HCT116 (cell line): Measurements from ENCODE around the gene LAMB2. TPM values are rescaled to one million over a fixed set of nuclear protein-coding genes. Genes with fewer than 3 reads are reported as not detected.

Experiments
- ATAC-seq: fragments of 200-7000 bp; cut with Tn5 transposase; 2 replicates; pipeline ENCODE4 v1.9.1; 2020; ENCODE audit warnings: mild to moderate bottlenecking, moderate library complexity
- BruUV-seq: library from RNA; stranded (reverse); fragments of 400-500 nt; replicated peaks from 2 replicates; lab custom pipeline; 2021; lab: Mats Ljungman, UMichigan
- CTCF ChIA-PET: fragments of 300-600 bp; sonication (Branson Sonifier 250); formaldehyde crosslinking; loops from one replicate; lab custom pipeline; 2021; ENCODE audit warnings: antibody characterized with exemption; lab: Charles Lee
- POLR2A ChIA-PET: fragments of 300-600, 350-600 bp; sonication (Branson Sonifier 250); formaldehyde crosslinking; loops from one replicate; lab custom pipeline; 2021; ENCODE audit warnings: antibody characterized with exemption; lab: Charles Lee
- RAD21 ChIA-PET, 2 experiments: fragments of 300-600 bp; sonication (Branson Sonifier 250); formaldehyde crosslinking; loops; one replicate each; lab custom pipeline; 2023; ENCODE audit warnings: low total read pairs in 2 of 2; ENCODE audit not compliant: uncharacterized antibody in 2 of 2, unreplicated experiment in 2 of 2, low non-redundant PET in 1 of 2; lab: Charles Lee
- DNase-seq: peaks from one replicate; pipeline ENCODE4 v3.0.0-alpha.2; 2010; ENCODE audit warnings: low read depth, low spot score
- H2AFZ ChIP-seq: fragments of 200-600 bp; shearing (Covaris generic), sonication (generic); 2 replicates; pipeline ENCODE4 v1.6.1; 2017; ENCODE audit warnings: low read depth, mixed run types, mixed read lengths, antibody characterized with exemption, low read length; ENCODE audit not compliant: poor library complexity, severe bottlenecking
- H3K27ac ChIP-seq: 2 replicates; pipeline ENCODE4 v1.5.1; 2012; ENCODE audit warnings: low read depth, low read length
- H3K27me3 ChIP-seq: fragments of 200-600 bp; sonication (generic); 2 replicates; pipeline ENCODE4 v1.6.1; 2016; ENCODE audit warnings: mixed run types, low read length, mixed read lengths; ENCODE audit not compliant: insufficient read depth
- H3K36me3 ChIP-seq, 2 experiments: fragments of 200-500 bp in 1 of 2; fragments of 200-600 bp in 1 of 2; sonication (Bioruptor generic) in 1 of 2; sonication (generic) in 1 of 2; 2 replicates each; pipeline versions ENCODE4 v1.5.1 to v1.6.1; 2014 to 2016; ENCODE audit warnings: low read length in 2 of 2, inconsistent platforms in 1 of 2, mixed read lengths in 1 of 2, mixed run types in 1 of 2; ENCODE audit not compliant: insufficient read depth in 2 of 2, control insufficient read depth in 1 of 2
- H3K4me1 ChIP-seq, 2 experiments: fragments of 200-600 bp in 1 of 2; sonication (generic) in 1 of 2; 2 replicates each; pipeline versions ENCODE4 v1.5.1 to v1.6.1; 2012 to 2017; ENCODE audit warnings: low read length in 2 of 2, inconsistent platforms in 1 of 2, mild to moderate bottlenecking in 1 of 2, mixed read lengths in 1 of 2, mixed run types in 1 of 2, moderate library complexity in 1 of 2; ENCODE audit not compliant: insufficient read depth in 2 of 2, control insufficient read depth in 1 of 2
- H3K4me2 ChIP-seq: fragments of 200-600 bp; sonication (generic); 2 replicates; pipeline ENCODE4 v1.6.1; 2017; ENCODE audit warnings: mixed run types, low read length, mixed read lengths
- H3K4me3 ChIP-seq, 2 experiments: fragments of 200-600 bp in 1 of 2; sonication (generic) in 1 of 2; replicated peaks in 1 of 2; 2 replicates each; pipeline ENCODE4 v1.5.1; 2011 to 2016; ENCODE audit warnings: low read length in 2 of 2, control low read depth in 1 of 2, low read depth in 1 of 2, mild to moderate bottlenecking in 1 of 2, mixed read lengths in 1 of 2, mixed run types in 1 of 2
- H3K79me2 ChIP-seq: fragments of 200-600 bp; sonication (generic); 2 replicates; pipeline ENCODE4 v1.6.1; 2017; ENCODE audit warnings: mild to moderate bottlenecking, mixed run types, low read length, moderate library complexity, mixed read lengths; ENCODE audit not compliant: insufficient read depth
- H3K9ac ChIP-seq: fragments of 200-600 bp; sonication (generic); 2 replicates; pipeline ENCODE4 v1.6.1; 2016; ENCODE audit warnings: low read length, mixed read lengths
- H3K9me2 ChIP-seq: fragments of 200-600 bp; sonication (generic), shearing (Covaris generic); 2 replicates; pipeline ENCODE4 v1.6.1; 2017; ENCODE audit warnings: mixed run types, mild to moderate bottlenecking, moderate library complexity; ENCODE audit not compliant: insufficient read depth
- H3K9me3 ChIP-seq, 2 experiments: fragments of 200-500 bp in 1 of 2; fragments of 200-600 bp in 1 of 2; sonication (Bioruptor generic) in 1 of 2; sonication (generic) in 1 of 2; 2 replicates each; pipeline ENCODE4 v1.6.1; 2014 to 2017; ENCODE audit warnings: low read length in 2 of 2, mixed read lengths in 2 of 2, inconsistent platforms in 1 of 2, low read depth in 1 of 2, mild to moderate bottlenecking in 1 of 2, mixed run types in 1 of 2, moderate library complexity in 1 of 2; ENCODE audit not compliant: control insufficient read depth in 1 of 2, insufficient read depth in 1 of 2
- H4K20me1 ChIP-seq: fragments of 200-600 bp; sonication (generic), shearing (Covaris generic); 2 replicates; pipeline ENCODE4 v1.6.1; 2017; ENCODE audit warnings: mixed run types, mild to moderate bottlenecking, moderate library complexity; ENCODE audit not compliant: insufficient read depth
- EGR1 ChIP-seq: IDR thresholded peaks from 2 replicates; pipeline ENCODE4 v1.6.1; 2012; ENCODE audit warnings: low read depth
- POLR2AphosphoS5 ChIP-seq: IDR thresholded peaks from 2 replicates; pipeline ENCODE4 v1.6.1; 2011; ENCODE audit warnings: mild to moderate bottlenecking, low read depth, low read length, moderate library complexity
- TCF7L2 ChIP-seq: IDR thresholded peaks from 2 replicates; pipeline ENCODE4 v1.7.0; 2011; ENCODE audit warnings: borderline replicate concordance, inconsistent platforms; ENCODE audit not compliant: insufficient read depth, insufficient read length; ENCODE audit errors: extremely low read depth
- YY1 ChIP-seq: IDR thresholded peaks from 2 replicates; pipeline ENCODE4 v1.6.1; 2011; ENCODE audit warnings: low read length, low read depth, moderate library complexity, mild to moderate bottlenecking; ENCODE audit not compliant: insufficient replicate concordance; ENCODE audit errors: extremely low read depth
- intact Hi-C: fragments of 100-400 bp; cut with micrococcal nuclease; formaldehyde crosslinking; loops from 2 replicates; pipeline ENCODE4 v1.10.0; 2022
- total RNA-seq: library from RNA; stranded (reverse); gene quantifications from one replicate; pipeline ENCODE4 v1.2.1, GENCODE V29; 2021; ENCODE audit not compliant: unreplicated experiment
- TF ChIP-seq, protein P1 (sequence below): IDR thresholded peaks from 2 replicates; pipeline ENCODE4 v1.6.1; 2011; ENCODE audit warnings: mild to moderate bottlenecking, low read length, moderate library complexity; ENCODE audit not compliant: insufficient replicate concordance; ENCODE audit errors: extremely low read depth
- TF ChIP-seq, protein P2 (sequence below): IDR thresholded peaks from 2 replicates; pipeline ENCODE4 v1.6.1; 2012

Gene LAMB2
- total RNA-seq, 1 experiment from 2014 or later, result 213 TPM

DNA sequence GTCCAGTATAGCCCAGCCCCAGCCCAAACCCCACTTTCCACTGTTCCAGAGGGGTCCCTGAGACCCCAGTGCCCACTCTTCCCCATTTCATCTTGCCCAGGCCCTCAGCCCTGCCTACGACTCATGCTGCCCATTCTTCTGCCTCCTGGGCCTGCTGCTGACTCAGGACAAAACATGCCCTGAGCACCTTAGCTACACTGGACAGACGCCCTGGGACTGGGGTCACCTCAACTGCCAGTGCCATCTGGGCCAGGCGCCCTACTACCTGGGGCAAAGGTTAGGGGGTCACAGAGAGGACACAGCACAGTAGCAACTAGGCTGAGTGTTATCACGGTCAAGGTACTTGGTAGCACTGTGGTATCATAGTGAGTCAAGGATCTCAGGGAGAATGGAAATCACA is 2.6 kb upstream of the LAMB2 start:
- intact Hi-C loops, result no loop called here
- Histone ChIP-seq H3K4me2 (no peak overlapping the region), H4K20me1 (no peaks in the 10 kb centered on the region), H3K9me2 (no peaks in the 10 kb centered on the region), H2AFZ (no peak overlapping the region), H3K9me3 (no peaks in the 10 kb centered on the region), H3K27me3 (no peaks in the 10 kb centered on the region), H3K27ac (no peak overlapping the region), H3K9ac (no peak overlapping the region), H3K4me1 (peaks cover 16 to 46% of the 10 kb centered on the region in 2 experiments), H3K36me3 (no peaks in the 10 kb centered on the region), H3K79me2 (peaks cover 11% of the 10 kb centered on the region; the same call in 1 of the 2 replicates), H3K4me3 (no peak overlapping the region)
- TF ChIP-seq YY1 (no peak), EGR1 (no peak), POLR2AphosphoS5 (no peak), TCF7L2 (no peak)
- TF ChIP-seq, protein P1, sequence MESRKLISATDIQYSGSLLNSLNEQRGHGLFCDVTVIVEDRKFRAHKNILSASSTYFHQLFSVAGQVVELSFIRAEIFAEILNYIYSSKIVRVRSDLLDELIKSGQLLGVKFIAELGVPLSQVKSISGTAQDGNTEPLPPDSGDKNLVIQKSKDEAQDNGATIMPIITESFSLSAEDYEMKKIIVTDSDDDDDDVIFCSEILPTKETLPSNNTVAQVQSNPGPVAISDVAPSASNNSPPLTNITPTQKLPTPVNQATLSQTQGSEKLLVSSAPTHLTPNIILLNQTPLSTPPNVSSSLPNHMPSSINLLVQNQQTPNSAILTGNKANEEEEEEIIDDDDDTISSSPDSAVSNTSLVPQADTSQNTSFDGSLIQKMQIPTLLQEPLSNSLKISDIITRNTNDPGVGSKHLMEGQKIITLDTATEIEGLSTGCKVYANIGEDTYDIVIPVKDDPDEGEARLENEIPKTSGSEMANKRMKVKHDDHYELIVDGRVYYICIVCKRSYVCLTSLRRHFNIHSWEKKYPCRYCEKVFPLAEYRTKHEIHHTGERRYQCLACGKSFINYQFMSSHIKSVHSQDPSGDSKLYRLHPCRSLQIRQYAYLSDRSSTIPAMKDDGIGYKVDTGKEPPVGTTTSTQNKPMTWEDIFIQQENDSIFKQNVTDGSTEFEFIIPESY, result no peak
- TF ChIP-seq, protein P2, sequence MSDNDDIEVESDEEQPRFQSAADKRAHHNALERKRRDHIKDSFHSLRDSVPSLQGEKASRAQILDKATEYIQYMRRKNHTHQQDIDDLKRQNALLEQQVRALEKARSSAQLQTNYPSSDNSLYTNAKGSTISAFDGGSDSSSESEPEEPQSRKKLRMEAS, result no peak
- ChIA-PET POLR2A (no interaction called here), CTCF (no interaction called here), RAD21 (no interaction called here)
- ATAC-seq (no peak), DNase-seq (no peak)
- no TSS peak for BruUV-seq
